Stimulated activated CD4-positive, alpha-beta T cell treated with anti-CD3 and anti-CD28 coated beads, Interleukin-2, amount 100 ng/mL, for 48 hours (primary cell): Measurements from ENCODE around the gene ATP6V1G2.
"Not testable (repeated sequence)": the region's sequence is repeated elsewhere in the genome, so short reads cannot be mapped to it uniquely, and the experiment has no call there.

Experiments
- DNase-seq, 2 donors: peaks; one replicate each; pipeline ENCODE4 v3.0.0-alpha.2; 2020

ATP6V1G2 gene

GRCh38 chr6:31525932-31526591, 20.3 kb downstream of the ATP6V1G2 start:
- no peak for DNase-seq

GRCh38 chr6:31525553-31525931, 20.9 kb downstream of the ATP6V1G2 start:
- DNase-seq, result no peak

DNA sequence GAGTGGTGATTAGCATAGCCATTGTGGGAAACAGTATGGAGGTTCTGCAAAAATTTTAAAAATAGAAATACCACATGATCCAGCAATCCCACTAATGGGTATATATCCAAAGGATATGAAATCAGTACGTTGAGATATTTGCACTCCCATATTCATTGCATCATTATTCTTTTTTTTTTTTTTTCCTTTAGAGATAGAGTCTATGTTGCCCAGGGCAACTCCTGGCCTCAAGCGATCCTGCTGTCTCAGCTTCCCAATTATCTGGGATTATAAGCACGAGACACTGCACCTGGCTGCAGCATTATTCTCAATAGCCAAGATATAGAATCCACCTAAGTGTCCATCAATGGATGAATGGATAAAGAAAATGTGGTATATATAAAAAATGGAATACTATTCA, 24.6 kb downstream of the ATP6V1G2 start:
- DNase-seq, result no peak

DNA sequence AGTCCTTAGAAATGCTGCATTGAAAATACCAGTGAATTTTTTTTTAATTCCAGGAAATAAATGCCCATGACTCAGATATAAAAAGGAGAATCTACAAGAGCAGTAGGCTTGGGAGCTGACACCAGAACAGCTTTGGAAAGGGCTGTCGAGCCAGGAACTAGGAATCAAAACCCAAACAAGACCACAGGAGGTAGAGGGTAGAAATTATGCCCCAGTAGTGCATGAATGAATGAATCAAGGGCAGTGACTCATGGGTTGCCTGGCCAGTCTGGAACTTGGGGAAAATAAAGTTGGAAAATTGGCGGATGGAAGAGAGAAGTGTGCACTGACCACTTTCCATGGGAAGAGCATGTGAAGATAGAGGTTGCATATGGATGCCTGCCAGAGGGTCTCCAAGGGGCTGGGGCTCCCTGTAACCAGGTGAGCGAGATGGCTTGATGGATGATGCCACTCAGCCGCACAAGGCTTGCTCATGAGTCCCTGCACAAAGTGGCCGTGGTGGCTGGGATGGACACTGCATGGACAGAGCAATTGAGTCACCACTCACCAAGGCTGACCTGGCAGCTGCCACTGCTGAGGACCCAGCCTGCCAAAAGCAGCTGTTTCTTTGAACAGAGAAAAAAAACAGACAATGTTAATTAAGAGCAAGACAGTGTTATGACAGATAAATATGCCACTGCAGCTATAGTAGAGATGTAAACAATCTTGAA, 32.8 kb downstream of the ATP6V1G2 start:
- DNase-seq, result no peak

DNA sequence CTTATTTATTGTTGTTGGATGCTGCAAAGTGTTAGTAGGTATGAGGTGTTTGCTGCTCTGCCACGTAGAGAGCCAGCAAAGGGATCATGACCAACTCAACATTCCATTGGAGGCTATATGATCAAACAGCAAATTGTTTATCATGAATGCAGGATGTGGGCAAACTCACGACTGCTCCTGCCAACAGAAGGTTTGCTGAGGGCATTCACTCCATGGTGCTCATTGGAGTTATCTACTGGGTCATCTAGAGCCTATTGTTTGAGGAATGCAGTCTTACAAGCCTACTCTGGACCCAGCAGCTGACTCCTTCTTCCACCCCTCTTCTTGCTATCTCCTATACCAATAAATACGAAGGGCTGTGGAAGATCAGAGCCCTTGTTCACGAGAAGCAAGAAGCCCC, 36.4 kb downstream of the ATP6V1G2 start:
- DNase-seq, result no peak

- not testable (repeated sequence) for DNase-seq
Measured at GRCh38 chr6:31509036-31509435, 37.4 kb downstream of the ATP6V1G2 start.

DNA sequence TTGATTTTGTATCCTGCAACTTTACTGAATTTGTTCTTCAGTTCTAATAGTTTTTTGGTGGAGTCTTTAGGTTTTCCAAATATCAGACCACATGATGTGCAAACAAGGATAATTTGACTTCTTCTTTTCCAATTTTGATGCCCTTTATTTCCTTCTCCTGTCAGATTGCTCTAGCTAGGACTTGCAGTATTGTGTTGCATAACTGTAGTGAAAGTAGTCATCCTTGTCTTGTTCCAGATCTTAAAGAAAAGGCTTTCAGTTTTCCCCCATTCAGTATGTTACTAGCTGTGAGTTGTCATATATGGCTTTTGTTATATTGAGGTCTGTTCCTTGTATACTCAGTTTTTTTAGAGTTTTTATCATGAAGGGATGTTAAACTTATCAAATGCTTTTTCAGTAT, 43.8 kb downstream of the ATP6V1G2 start:
- no peak for DNase-seq

DNA sequence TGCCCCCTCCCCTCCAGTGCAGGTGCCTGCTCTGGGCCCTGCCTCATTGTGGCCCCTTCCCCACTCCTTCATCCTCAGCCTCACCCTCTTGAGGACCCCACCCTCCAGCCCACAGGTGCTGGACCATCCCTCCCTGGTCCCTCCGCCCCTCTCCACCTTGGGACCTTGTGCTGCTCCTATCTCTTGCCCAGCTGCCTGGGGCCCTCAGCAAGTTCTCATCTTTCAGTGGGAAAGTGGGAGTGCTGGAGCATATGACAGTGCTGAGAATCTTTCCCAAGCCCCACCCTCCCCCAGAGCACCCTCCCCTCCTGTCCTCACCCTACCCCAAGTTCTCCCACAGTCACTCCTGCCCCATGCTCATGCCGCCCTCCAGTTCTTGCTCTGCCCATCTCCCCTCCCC, 46.8 kb downstream of the ATP6V1G2 start:
- DNase-seq, result not testable (repeated sequence)

- no peak for DNase-seq
Measured at GRCh38 chr6:31498748-31499147, 47.7 kb downstream of the ATP6V1G2 start.

GRCh38 chr6:31497531-31498476, 48.6 kb downstream of the ATP6V1G2 start, which contains the start of gene MICB:
Gene MICB (plus strand): TSS chr6:31498145. CDS start chr6:31498194, 49 bp downstream.
- peak; percentile 75 to 79 for DNase-seq

- not testable (repeated sequence) for DNase-seq
Measured at GRCh38 chr6:31496826-31497225, 49.6 kb downstream of the ATP6V1G2 start.

- no peak for DNase-seq
Measured at GRCh38 chr6:31495580-31495979, 50.8 kb downstream of the ATP6V1G2 start.
